Activated CD4-positive, alpha-beta T cell treated with anti-CD3 and anti-CD28 coated beads for 36 hours (primary cell): ENCODE results near the gene S1PR2. TPM values are rescaled to one million over a fixed set of nuclear protein-coding genes. Genes with fewer than 3 reads are reported as not detected.

ENCODE experiments used
- ATAC-seq: fragments of 200-7000 bp; cut with Tn5 transposase; one replicate; pipeline ENCODE4 v1.10.0; 2021; ENCODE audit warnings: mild to moderate bottlenecking, moderate library complexity
- CTCF ChIA-PET: fragments of 350-600 bp; sonication (Branson Sonifier 250); formaldehyde crosslinking; loops from one replicate; lab custom pipeline; 2021; ENCODE audit warnings: antibody characterized with exemption; lab: Charles Lee
- POLR2A ChIA-PET: fragments of 350-600 bp; sonication (Branson Sonifier 250); formaldehyde crosslinking; loops from one replicate; lab custom pipeline; 2021; ENCODE audit warnings: antibody characterized with exemption, inconsistent platforms; lab: Charles Lee
- DNase-seq: peaks from one replicate; pipeline ENCODE4 v3.0.0-alpha.2; 2020
- H3K27ac Mint-ChIP-seq: one replicate; pipeline ENCODE4 v1.8.0; 2021; ENCODE audit warnings: mixed read lengths
- H3K27me3 Mint-ChIP-seq: one replicate; pipeline ENCODE4 v1.8.0; 2021; ENCODE audit warnings: mixed read lengths
- H3K36me3 Mint-ChIP-seq: one replicate; pipeline ENCODE4 v1.8.0; 2021; ENCODE audit warnings: low read depth, mixed read lengths
- H3K4me1 Mint-ChIP-seq: one replicate; pipeline ENCODE4 v1.8.0; 2021; ENCODE audit warnings: mixed read lengths
- H3K4me3 Mint-ChIP-seq: one replicate; pipeline ENCODE4 v1.8.0; 2021; ENCODE audit warnings: mild to moderate bottlenecking, moderate library complexity, mixed read lengths
- H3K9me3 Mint-ChIP-seq: one replicate; pipeline ENCODE4 v1.8.0; 2021; ENCODE audit warnings: low read depth, mixed read lengths
- intact Hi-C, 2 experiments: fragments of 100-400 bp; cut with DNase I in 1 of 2; cut with micrococcal nuclease in 1 of 2; formaldehyde crosslinking; loops; one replicate each; pipeline versions ENCODE4 v1.14.2 to v1.15.1; 2022 to 2024; cut with DNase I, micrococcal nuclease
- total RNA-seq, 2 experiments: library from RNA; stranded (reverse); gene quantifications; one replicate each; pipeline ENCODE4 v1.2.3, GENCODE V29; 2021

S1PR2 gene
- total RNA-seq, 2 experiments from 2014 or later, result 8.1 to 9.0 TPM

DNA sequence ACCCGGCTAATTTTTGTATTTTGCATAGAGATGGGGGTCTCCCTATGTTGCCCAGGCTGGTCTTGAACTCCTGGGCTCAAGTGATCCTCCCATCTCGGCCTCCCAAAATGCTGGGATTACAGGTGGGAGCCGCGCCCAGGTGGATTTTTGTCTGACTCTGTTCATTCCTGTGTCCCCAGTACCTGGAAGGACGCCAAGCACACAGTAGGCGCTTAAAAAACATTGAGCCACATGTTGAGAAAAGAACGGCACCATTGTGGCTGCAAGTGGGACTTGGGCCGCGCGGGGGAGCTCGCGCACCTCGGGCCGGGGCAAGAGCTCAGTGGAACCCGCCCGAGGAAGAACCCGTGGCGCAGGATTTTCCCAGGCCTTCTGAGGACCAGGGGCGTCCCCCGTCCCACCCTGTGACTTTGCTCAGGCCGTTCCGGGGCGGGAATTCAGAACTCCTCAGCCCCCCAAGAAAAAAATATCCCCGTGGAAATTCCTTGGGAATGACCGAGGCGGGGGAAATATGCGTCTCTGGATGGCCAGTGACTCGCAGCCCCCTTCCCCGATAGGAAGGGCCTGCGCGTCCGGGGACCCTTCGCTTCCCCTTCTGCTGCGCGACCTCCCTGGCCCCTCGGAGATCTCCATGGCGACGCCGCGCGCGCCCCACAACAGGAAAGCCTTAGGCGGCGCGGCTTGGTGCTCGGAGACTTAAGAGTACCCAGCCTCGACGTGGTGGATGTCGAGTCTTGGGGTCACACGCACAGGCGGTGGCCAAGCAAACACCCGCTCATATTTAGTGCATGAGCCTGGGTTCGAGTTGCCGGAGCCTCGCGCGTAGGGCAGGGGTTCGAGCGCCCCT is 38.4 kb upstream of the S1PR2 start:
- Mint-ChIP-seq H3K9me3 (no peaks in the 10 kb centered on the region), H3K27me3 (no peaks in the 10 kb centered on the region), H3K27ac (peak overlapping the region; percentile 91), H3K36me3 (peaks cover 14% of the 10 kb centered on the region), H3K4me3 (peak overlapping the region; percentile 80), H3K4me1 (peaks cover 35% of the 10 kb centered on the region)
- CTCF ChIA-PET, result interaction anchor here (0.6 to 9.2 kb wide), 20 partner anchors 10 to 192 kb away, joined by 3 to 165 read pairs (median 4); partner anchors contain the start of genes ICAM4, ICAM5 and TYK2
- intact Hi-C loops, result loop anchor here (1.0 to 5.0 kb wide), 7 partner anchors 19 to 134 kb away; partner anchors contain the start of genes ICAM5 (in 2 of the 2), TYK2 (in 2 of the 2), CDC37 (in 1 of the 2) and ICAM3 (in 1 of the 2)
- DNase-seq (peak; percentile 94), ATAC-seq (peak; percentile 62)
- POLR2A ChIA-PET, result interaction anchor here (0.7 to 3.5 kb wide), 7 partner anchors 9 to 136 kb away, joined by 3 to 53 read pairs (median 7); partner anchors contain the start of genes DNMT1, RAVER1 and TYK2

DNA sequence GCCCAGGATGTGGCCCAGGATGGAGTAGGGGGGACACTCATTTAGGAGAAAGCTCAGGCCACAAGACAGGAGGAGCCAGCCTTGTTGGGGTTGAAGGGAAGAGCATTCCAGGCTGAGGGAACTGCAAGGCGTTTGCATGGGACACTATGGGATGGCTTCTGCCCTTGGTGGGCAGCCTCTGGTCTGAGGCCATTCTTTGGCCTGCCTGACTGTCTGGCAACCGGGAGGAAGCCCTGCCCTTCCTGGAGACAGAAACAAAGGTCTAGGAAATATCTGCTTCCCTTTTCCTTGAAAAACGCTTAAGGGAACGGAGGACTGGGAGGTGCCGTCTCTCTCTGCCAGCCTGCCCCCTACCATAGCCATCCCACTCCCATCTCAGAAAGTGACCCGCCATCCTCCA is 36.9 kb upstream of the S1PR2 start:
- Mint-ChIP-seq H3K4me3 (no peak overlapping the region), H3K36me3 (peaks cover 10% of the 10 kb centered on the region), H3K27ac (no peak overlapping the region), H3K27me3 (no peaks in the 10 kb centered on the region), H3K9me3 (no peaks in the 10 kb centered on the region), H3K4me1 (peaks cover 31% of the 10 kb centered on the region)
- intact Hi-C loops, result loop anchor here in 1 of 2 experiments (5.0 kb wide), 1 partner anchor 34 kb away; no protein-coding TSS in a partner anchor
- no peak for DNase-seq
- ATAC-seq, result no peak
- CTCF ChIA-PET, result interaction anchor here (0.7 to 9.2 kb wide), 8 partner anchors 9 to 160 kb away, joined by 3 to 165 read pairs (median 14); partner anchors contain the start of genes ICAM4 and TYK2
- POLR2A ChIA-PET, result interaction anchor here (1.0 kb wide), 1 partner anchor 9 kb away, joined by 6 read pairs; no protein-coding TSS in a partner anchor

DNA sequence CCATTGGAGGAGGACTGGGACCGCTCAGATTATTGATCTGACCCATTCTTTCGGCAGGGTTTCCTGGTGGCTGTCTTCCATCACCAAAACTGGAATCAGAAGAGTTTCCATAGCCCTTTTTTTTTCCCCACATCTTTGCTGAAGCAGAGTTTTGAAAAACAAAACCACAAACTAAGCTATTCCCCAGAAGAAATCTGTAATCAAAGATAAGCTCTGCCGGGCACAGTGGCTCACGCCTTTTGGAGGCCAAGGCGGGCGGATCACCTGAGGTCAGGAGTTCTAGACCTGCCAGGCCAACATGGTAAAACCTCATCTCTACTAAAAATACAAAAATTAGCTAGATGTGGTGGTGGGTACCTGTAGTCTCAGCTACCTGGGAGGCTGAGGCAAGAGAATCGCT is 35.6 kb upstream of the S1PR2 start:
- no peaks in the 10 kb centered on the region for H3K9me3 Mint-ChIP-seq
- no peak for DNase-seq
- H3K27me3 Mint-ChIP-seq, result no peaks in the 10 kb centered on the region
- intact Hi-C loops, result loop anchor here in 1 of 2 experiments (5.0 kb wide), 1 partner anchor 36 kb away; no protein-coding TSS in a partner anchor
- no peak overlapping the region for H3K4me3 Mint-ChIP-seq
- H3K27ac Mint-ChIP-seq, result no peak overlapping the region
- ChIA-PET CTCF (interaction anchor here (1.4 to 9.2 kb wide), 3 partner anchors 7 to 122 kb away, joined by 4 to 165 read pairs (median 82); partner anchors contain the start of gene TYK2), POLR2A (interaction anchor here (0.5 to 1.0 kb wide), 3 partner anchors 8 to 134 kb away, joined by 3 to 7 read pairs (median 6); no protein-coding TSS in a partner anchor)
- no peak for ATAC-seq
- H3K36me3 Mint-ChIP-seq, result peaks cover 2% of the 10 kb centered on the region
- H3K4me1 Mint-ChIP-seq, result peaks cover 20% of the 10 kb centered on the region

GRCh38 chr19:10262771-10263170 is 31.6 kb upstream of the S1PR2 start:
- Mint-ChIP-seq H3K36me3 (peaks cover 21% of the 10 kb centered on the region), H3K9me3 (no peaks in the 10 kb centered on the region), H3K27me3 (no peaks in the 10 kb centered on the region), H3K4me3 (no peak overlapping the region), H3K27ac (no peak overlapping the region), H3K4me1 (peaks cover 24% of the 10 kb centered on the region)
- DNase-seq, result no peak
- ATAC-seq, result no peak
- intact Hi-C loops, result no loop called here
- POLR2A ChIA-PET, result no interaction called here
- CTCF ChIA-PET, result interaction anchor here (6.9 kb wide), 1 partner anchor 125 kb away, joined by 101 read pairs; no protein-coding TSS in a partner anchor

DNA sequence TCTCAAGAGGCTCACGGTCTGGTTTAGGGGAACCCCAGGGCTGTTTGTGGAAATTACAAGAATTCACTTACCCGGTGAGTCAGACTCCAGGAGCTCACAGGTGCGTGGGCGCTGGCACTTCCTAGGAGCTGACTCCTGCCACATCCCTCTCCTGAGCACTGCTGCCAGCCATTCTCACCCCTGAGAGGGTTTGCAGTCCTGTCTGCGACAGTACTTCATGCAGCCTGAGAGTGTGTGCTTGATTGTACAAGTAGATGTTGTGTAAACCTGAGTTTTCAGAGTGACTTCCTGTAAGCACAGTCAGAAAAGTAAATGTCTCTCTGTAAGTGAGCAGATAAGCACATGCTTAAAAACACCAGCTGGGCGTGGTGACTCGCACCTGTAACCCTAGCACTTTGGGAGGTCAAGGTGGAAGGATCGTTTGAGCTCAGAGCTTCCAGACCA is 29.0 kb upstream of the S1PR2 start:
- Mint-ChIP-seq H3K9me3 (no peaks in the 10 kb centered on the region), H3K4me3 (peak overlapping the region; percentile 53), H3K27me3 (no peaks in the 10 kb centered on the region), H3K27ac (peak overlapping the region; percentile 90), H3K4me1 (peaks cover 24% of the 10 kb centered on the region), H3K36me3 (peaks cover 41% of the 10 kb centered on the region)
- ChIA-PET CTCF (interaction anchor here (0.7 to 6.9 kb wide), 29 partner anchors 10 to 219 kb away, joined by 3 to 101 read pairs (median 4); partner anchors contain the start of genes ANGPTL6, CDC37, ICAM1 and ICAM4), POLR2A (interaction anchor here (0.9 to 3.8 kb wide), 6 partner anchors 11 to 148 kb away, joined by 3 to 53 read pairs (median 4); partner anchors contain the start of genes ICAM1, ICAM5 and TYK2)
- intact Hi-C loops, result loop anchor here in 1 of 2 experiments (2.0 kb wide), 1 partner anchor 57 kb away; the partner anchor contains the start of gene FDX2
- DNase-seq, result peak; percentile 89
- peak; percentile 86 for ATAC-seq

DNA sequence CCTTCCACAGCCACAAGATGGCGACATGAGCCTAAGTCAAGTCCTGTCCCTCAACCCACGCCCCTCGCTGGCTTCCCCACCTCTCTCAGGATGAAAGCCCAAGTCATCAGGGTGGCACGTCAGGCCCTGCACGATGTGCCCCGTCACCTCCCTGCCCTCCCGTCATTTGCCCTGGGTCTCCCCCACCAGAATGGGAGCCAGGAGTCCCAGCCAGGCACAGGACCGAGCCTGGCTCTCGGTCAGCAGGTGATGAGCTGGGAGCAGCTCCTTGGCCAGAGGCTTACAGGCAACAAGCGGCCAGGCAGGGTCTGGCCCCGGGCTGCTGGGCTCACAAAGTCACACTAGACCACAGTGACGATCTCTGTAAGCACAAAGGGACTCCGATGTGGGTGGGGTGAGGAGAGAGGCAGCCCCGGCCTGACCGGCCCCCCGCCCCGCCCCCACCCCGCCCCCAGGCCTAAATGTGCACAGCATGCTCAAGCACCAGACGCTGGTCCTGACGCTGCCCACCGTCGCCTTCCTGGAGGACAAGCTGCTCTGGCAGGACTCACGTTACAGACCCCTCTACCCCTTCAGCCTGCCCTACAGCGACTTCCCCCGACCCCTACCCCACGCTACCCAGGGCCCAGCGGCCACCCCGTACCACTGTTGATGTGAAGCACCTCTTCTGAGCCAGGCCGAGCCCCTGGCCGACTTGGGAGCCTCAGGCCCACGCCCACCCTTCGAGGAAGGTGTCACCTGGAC is 28.2 kb upstream of the S1PR2 start:
- ATAC-seq, result peak; percentile 73

DNA sequence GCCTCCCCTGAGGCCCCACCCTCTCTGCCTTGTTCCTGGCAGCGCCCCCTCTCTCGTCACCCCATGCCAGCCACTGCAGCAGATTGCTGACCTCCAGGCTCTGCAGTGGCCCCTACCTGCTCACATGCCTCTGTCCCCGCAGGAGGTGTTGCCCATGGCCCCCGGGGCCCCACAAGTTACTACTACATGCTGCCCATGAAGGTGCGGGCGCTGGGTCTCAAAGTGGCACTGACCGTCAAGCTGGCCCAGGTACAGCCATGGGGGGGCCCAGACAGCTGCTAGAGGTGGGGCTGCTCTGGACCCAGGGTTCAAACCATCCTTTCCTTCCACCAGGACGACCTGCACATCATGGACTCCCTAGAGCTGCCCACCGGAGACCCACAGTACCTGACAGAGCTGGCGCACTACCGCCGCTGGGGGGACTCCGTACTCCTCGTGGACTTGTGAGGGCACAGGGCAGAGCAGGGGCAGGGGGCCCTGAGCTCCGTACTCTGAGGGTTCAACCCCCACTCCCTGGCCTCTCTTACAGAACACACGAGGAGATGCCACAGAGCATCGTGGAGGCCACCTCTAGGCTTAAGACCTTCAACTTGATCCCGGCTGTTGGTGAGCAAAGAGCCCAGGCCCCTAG is 27.1 kb upstream of the S1PR2 start:
- Mint-ChIP-seq H3K27me3 (no peaks in the 10 kb centered on the region), H3K4me1 (peaks cover 34% of the 10 kb centered on the region), H3K9me3 (no peaks in the 10 kb centered on the region), H3K36me3 (peaks cover 55% of the 10 kb centered on the region), H3K4me3 (no peak overlapping the region), H3K27ac (no peak overlapping the region)
- ChIA-PET POLR2A (interaction anchor here (0.6 to 3.8 kb wide), 5 partner anchors 9 to 133 kb away, joined by 3 to 53 read pairs (median 6); partner anchors contain the start of gene ICAM1), CTCF (interaction anchor here (0.6 to 6.9 kb wide), 21 partner anchors 8 to 327 kb away, joined by 3 to 101 read pairs (median 4); partner anchors contain the start of genes ICAM1, ICAM5 and TYK2)
- intact Hi-C loops, result loop anchor here (2.0 to 10.0 kb wide), 3 partner anchors 74 to 1117 kb away; partner anchors contain the start of genes TYK2 (in 2 of the 2), RAVER1 (in 1 of the 2) and SWSAP1 (in 1 of the 2)
- DNase-seq, result no peak
- no peak for ATAC-seq

More for the DNA sequence above, 28.2 kb upstream of the S1PR2 start:
- Mint-ChIP-seq H3K4me3 (peak overlapping the region; percentile 53), H3K36me3 (peaks cover 48% of the 10 kb centered on the region), H3K9me3 (no peaks in the 10 kb centered on the region), H3K4me1 (peaks cover 26% of the 10 kb centered on the region), H3K27me3 (no peaks in the 10 kb centered on the region), H3K27ac (peak overlapping the region; percentile 90)
- ChIA-PET POLR2A (interaction anchor here (0.5 to 3.8 kb wide), 8 partner anchors 8 to 149 kb away, joined by 3 to 53 read pairs (median 5); partner anchors contain the start of genes ICAM1 and ICAM5), CTCF (interaction anchor here (0.6 to 6.9 kb wide), 40 partner anchors 9 to 224 kb away, joined by 3 to 101 read pairs (median 4); partner anchors contain the start of genes ANGPTL6, CDC37, ICAM1 and ICAM4)
- intact Hi-C loops, result loop anchor here (1.0 to 10.0 kb wide), 5 partner anchors 73 to 1115 kb away; partner anchors contain the start of genes TYK2 (in 2 of the 2), CDC37 (in 1 of the 2), RAVER1 (in 1 of the 2) and SWSAP1 (in 1 of the 2)
- peak; percentile 99 for DNase-seq

DNA sequence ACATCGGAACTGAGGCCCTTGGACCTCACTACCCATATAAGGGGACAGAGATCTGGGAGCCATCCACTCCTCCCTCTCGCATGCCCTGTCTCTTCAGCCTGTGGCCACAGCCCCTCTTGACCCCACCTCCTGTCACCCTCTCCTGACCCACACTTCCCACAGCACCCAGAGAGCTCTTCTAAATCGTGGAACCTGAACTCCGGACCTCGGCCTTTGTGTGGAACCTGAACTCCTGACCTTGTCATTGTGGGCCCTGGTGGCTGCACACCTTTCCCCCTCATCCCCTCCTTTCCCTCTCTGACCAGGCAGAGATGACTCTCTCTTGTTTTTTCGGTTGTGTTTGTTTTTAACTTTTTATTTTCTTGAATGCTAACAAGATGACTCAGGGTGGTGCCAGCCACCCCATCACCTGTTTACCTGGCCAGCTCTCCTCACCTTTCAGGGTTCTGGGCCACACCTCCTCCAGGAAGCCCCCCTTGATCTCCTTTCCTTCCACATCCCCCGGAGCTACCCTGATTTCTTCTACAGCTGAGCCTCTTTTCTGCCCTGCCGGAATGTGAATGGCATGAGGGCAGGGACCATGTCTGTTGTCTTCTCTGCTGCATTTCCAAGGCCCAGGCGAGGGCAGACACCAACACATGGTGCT is 26.0 kb upstream of the S1PR2 start:
- intact Hi-C loops, result loop anchor here (5.0 to 10.0 kb wide), 2 partner anchors 75 to 1118 kb away; partner anchors contain the start of genes RAVER1 (in 1 of the 2) and SWSAP1 (in 1 of the 2)
- no peak for ATAC-seq
- Mint-ChIP-seq H3K27me3 (no peaks in the 10 kb centered on the region), H3K9me3 (no peaks in the 10 kb centered on the region), H3K36me3 (peaks cover 62% of the 10 kb centered on the region), H3K4me3 (no peak overlapping the region), H3K27ac (no peak overlapping the region), H3K4me1 (peaks cover 37% of the 10 kb centered on the region)
- ChIA-PET CTCF (interaction anchor here (0.6 to 6.9 kb wide), 6 partner anchors 13 to 226 kb away, joined by 3 to 101 read pairs (median 14); partner anchors contain the start of genes ICAM1, ICAM4 and TYK2), POLR2A (no interaction called here)
- DNase-seq, result no peak

GRCh38 chr19:10256551-10256950 is 25.4 kb upstream of the S1PR2 start:
- peaks cover 36% of the 10 kb centered on the region for H3K4me1 Mint-ChIP-seq
- ChIA-PET POLR2A (no interaction called here), CTCF (interaction anchor here (1.2 to 6.9 kb wide), 3 partner anchors 13 to 131 kb away, joined by 4 to 101 read pairs (median 82); partner anchors contain the start of genes ICAM1 and ICAM4)
- no peaks in the 10 kb centered on the region for H3K9me3 Mint-ChIP-seq
- H3K4me3 Mint-ChIP-seq, result no peak overlapping the region
- no peak overlapping the region for H3K27ac Mint-ChIP-seq
- H3K36me3 Mint-ChIP-seq, result peaks cover 64% of the 10 kb centered on the region
- H3K27me3 Mint-ChIP-seq, result no peaks in the 10 kb centered on the region
- ATAC-seq, result no peak
- intact Hi-C loops, result loop anchor here (5.0 to 10.0 kb wide), 2 partner anchors 76 to 1118 kb away; partner anchors contain the start of genes RAVER1 (in 1 of the 2) and SWSAP1 (in 1 of the 2)
- no peak for DNase-seq
